KMS-11 (cell line): ENCODE results near the gene FLNC.

Experiments used
- H2AFZ ChIP-seq: fragments of 200-600 bp; sonication (generic); 2 replicates; pipeline ENCODE4 v1.6.1; 2016; ENCODE audit warnings: antibody characterized with exemption, mixed run types, low read depth
- H3K27ac ChIP-seq: fragments of 200-600 bp; sonication (generic); 2 replicates; pipeline ENCODE4 v1.6.1; 2016; ENCODE audit warnings: mild to moderate bottlenecking, mixed run types
- H3K27me3 ChIP-seq: fragments of 200-600 bp; sonication (generic); 2 replicates; pipeline ENCODE4 v1.6.1; 2017; ENCODE audit warnings: mild to moderate bottlenecking, low read depth, mixed run types, moderate library complexity; ENCODE audit not compliant: insufficient read depth
- H3K36me3 ChIP-seq: fragments of 200-600 bp; sonication (generic); 2 replicates; pipeline ENCODE4 v1.6.1; 2017; ENCODE audit warnings: mild to moderate bottlenecking, mixed run types; ENCODE audit not compliant: insufficient read depth
- H3K4me1 ChIP-seq: fragments of 200-600 bp; sonication (generic); 2 replicates; pipeline ENCODE4 v1.6.1; 2016; ENCODE audit warnings: mild to moderate bottlenecking, low read depth, mixed run types; ENCODE audit not compliant: poor library complexity, severe bottlenecking
- H3K4me2 ChIP-seq: fragments of 200-600 bp; sonication (generic); 2 replicates; pipeline ENCODE4 v1.7.0; 2016; ENCODE audit warnings: mild to moderate bottlenecking, mixed run types
- H3K4me3 ChIP-seq: fragments of 200-600 bp; sonication (generic); IDR thresholded peaks from 2 replicates; pipeline ENCODE4 v1.6.1; 2017; ENCODE audit warnings: low read depth, low read length, mixed read lengths; ENCODE audit not compliant: insufficient read depth
- H3K79me2 ChIP-seq: fragments of 200-600 bp; sonication (generic); 2 replicates; pipeline ENCODE4 v1.6.1; 2016; ENCODE audit warnings: low read depth, mixed run types; ENCODE audit not compliant: insufficient read depth
- H3K9ac ChIP-seq: fragments of 200-600 bp; sonication (generic); 2 replicates; pipeline ENCODE4 v1.6.1; 2016; ENCODE audit warnings: mild to moderate bottlenecking, mixed run types
- H4K20me1 ChIP-seq: fragments of 200-600 bp; sonication (generic); 2 replicates; pipeline ENCODE4 v1.6.1; 2016; ENCODE audit warnings: mild to moderate bottlenecking, mixed run types; ENCODE audit not compliant: insufficient read depth
- TF ChIP-seq, protein P1 (sequence below): fragments of 200-600 bp; sonication (generic); conservative IDR thresholded peaks from 2 replicates; pipeline ENCODE4 v1.6.1; 2017; ENCODE audit warnings: low read depth, mild to moderate bottlenecking, antibody characterized with exemption, low read length, moderate library complexity, mixed read lengths

The FLNC gene

DNA sequence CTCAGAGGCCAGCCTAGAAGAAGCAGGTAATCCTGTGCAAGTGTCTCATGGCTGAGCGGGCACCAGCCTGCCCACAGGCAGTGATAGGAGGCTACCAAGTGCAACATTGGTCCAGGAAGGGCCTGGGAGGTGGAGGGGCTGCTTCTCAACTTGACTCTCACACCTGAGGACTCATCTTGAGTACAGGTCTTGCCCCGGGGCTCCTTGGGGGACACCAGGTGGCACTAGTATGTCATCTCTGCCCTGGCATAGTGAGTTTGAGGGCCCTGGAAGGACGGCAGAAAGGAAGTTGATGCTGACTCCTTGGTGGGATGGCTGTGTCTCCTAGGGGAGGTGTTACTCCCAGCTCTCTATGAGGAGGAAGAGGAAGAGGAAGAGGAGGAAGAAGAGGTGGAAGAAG, 36.2 kb upstream of the FLNC start:
- Histone ChIP-seq H3K4me2 (no peak overlapping the region), H3K36me3 (no peaks in the 10 kb centered on the region), H3K79me2 (no peaks in the 10 kb centered on the region), H2AFZ (no peak overlapping the region), H3K27me3 (peaks cover 11% of the 10 kb centered on the region; the same call in 1 of the 2 replicates), H3K9ac (no peak overlapping the region), H3K27ac (no peak overlapping the region), H3K4me1 (peaks cover 10% of the 10 kb centered on the region), H4K20me1 (no peaks in the 10 kb centered on the region), H3K4me3 (no peak overlapping the region)
- TF ChIP-seq, protein P1, sequence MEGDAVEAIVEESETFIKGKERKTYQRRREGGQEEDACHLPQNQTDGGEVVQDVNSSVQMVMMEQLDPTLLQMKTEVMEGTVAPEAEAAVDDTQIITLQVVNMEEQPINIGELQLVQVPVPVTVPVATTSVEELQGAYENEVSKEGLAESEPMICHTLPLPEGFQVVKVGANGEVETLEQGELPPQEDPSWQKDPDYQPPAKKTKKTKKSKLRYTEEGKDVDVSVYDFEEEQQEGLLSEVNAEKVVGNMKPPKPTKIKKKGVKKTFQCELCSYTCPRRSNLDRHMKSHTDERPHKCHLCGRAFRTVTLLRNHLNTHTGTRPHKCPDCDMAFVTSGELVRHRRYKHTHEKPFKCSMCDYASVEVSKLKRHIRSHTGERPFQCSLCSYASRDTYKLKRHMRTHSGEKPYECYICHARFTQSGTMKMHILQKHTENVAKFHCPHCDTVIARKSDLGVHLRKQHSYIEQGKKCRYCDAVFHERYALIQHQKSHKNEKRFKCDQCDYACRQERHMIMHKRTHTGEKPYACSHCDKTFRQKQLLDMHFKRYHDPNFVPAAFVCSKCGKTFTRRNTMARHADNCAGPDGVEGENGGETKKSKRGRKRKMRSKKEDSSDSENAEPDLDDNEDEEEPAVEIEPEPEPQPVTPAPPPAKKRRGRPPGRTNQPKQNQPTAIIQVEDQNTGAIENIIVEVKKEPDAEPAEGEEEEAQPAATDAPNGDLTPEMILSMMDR = peak; percentile 27; the same call in 1 of the 2 replicates

DNA sequence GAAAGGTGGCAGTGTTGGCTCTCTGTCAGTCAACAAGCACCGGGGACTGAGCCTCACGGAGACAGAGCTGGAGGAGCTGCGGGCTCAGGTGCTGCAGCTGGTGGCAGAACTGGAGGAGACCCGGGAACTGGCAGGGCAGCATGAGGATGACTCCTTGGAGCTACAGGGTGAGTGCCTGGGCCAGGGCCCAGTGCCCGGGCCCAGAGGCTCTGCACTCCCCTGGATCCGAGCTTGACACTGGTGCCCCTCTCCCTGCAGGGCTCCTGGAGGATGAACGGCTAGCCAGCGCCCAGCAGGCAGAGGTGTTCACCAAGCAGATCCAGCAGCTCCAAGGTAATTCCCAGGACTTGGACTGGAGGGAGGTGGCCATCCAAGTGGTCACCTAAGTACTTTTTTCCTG, 35.8 kb upstream of the FLNC start:
- peaks cover 11% of the 10 kb centered on the region; the same call in 1 of the 2 replicates for H3K27me3 ChIP-seq
- H3K9ac ChIP-seq = no peak overlapping the region
- TF ChIP-seq, protein P1 = no peak
- H3K4me3 ChIP-seq = no peak overlapping the region
- H4K20me1 ChIP-seq = no peaks in the 10 kb centered on the region
- no peaks in the 10 kb centered on the region for H3K36me3 ChIP-seq
- no peak overlapping the region for H2AFZ ChIP-seq
- no peak overlapping the region for H3K27ac ChIP-seq
- H3K4me1 ChIP-seq = peaks cover 10% of the 10 kb centered on the region
- no peaks in the 10 kb centered on the region for H3K79me2 ChIP-seq
- H3K4me2 ChIP-seq = no peak overlapping the region

DNA sequence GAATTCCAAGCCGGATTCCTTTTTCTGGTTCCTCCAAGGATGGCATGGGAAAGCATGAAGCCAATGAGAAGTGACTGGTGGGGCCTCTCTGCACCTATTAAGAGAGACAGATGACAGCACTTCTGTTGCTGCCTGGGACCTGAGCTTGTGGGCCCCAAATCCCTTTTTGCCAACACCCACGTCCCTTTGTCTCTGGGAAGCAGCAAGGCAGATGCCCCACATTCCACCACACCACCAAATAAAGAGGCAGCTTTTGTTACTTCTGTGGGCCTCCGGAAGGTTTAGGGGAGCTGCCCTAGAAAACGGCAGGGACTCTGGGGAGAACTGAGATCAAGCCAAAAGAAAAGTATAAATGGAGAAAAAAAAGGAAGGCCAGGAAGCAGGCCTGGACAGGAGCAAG, 35.1 kb upstream of the FLNC start:
- Histone ChIP-seq H3K4me3 (no peak overlapping the region), H3K27ac (no peak overlapping the region), H2AFZ (no peak overlapping the region), H4K20me1 (no peaks in the 10 kb centered on the region), H3K4me1 (peaks cover 10% of the 10 kb centered on the region), H3K79me2 (no peaks in the 10 kb centered on the region), H3K36me3 (no peaks in the 10 kb centered on the region), H3K27me3 (peaks cover 5% of the 10 kb centered on the region; the same call in 1 of the 2 replicates), H3K9ac (no peak overlapping the region), H3K4me2 (no peak overlapping the region)
- TF ChIP-seq, protein P1 = no peak

DNA sequence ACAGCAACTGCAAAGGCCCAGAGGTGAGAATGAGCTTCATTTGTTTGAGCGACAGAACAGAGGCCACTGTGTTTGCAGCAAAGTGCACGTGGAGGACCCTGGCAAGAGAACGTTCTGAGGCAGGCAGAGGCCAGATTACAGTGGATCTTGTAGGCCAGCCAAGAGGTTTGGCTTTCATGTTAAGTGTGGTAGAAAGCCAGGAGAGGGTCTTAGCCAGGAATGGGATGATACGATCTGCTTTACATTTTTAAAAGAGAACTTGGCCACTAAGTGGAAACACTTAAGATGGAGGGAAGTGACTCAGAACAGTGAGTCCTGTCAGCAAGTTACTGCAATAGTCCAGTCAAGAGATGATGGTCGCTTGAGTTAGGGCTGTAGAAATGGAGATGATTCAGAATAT, 33.9 kb upstream of the FLNC start:
- Histone ChIP-seq H3K27ac (no peak overlapping the region), H3K36me3 (no peaks in the 10 kb centered on the region), H3K4me2 (no peak overlapping the region), H3K4me3 (no peak overlapping the region), H3K4me1 (peaks cover 10% of the 10 kb centered on the region), H3K27me3 (no peaks in the 10 kb centered on the region), H2AFZ (no peak overlapping the region), H4K20me1 (no peaks in the 10 kb centered on the region), H3K9ac (no peak overlapping the region), H3K79me2 (no peaks in the 10 kb centered on the region)
- TF ChIP-seq, protein P1 = no peak
